AG09309 (cell line): ENCODE results near the gene NECAP2.

Experiments
- DNase-seq: peaks from one replicate; pipeline ENCODE4 v3.0.0-alpha.2; 2010; ENCODE audit warnings: low read depth
- H3K4me3 ChIP-seq: 2 replicates; pipeline ENCODE4 v1.5.1; 2011; ENCODE audit warnings: mild to moderate bottlenecking, low read depth, low read length, moderate library complexity; ENCODE audit not compliant: control insufficient read depth
- CTCF ChIP-seq: IDR thresholded peaks from 2 replicates; pipeline ENCODE4 v1.5.1; 2011; ENCODE audit warnings: mild to moderate bottlenecking, low read depth, low read length, inconsistent platforms; ENCODE audit not compliant: insufficient read depth, control insufficient read depth; ENCODE audit errors: missing control alignments

Gene NECAP2

GRCh38 chr1:16397120-16397519, 43.4 kb upstream of the NECAP2 start:
- no peak for TF ChIP-seq CTCF
- no peak overlapping the region for H3K4me3 ChIP-seq
- no peak for DNase-seq

GRCh38 chr1:16398371-16398953, 42.1 kb upstream of the NECAP2 start:
- no peak overlapping the region for H3K4me3 ChIP-seq
- DNase-seq, result no peak
- TF ChIP-seq CTCF, result no peak

GRCh38 chr1:16402742-16403141, 37.8 kb upstream of the NECAP2 start:
- DNase-seq, result no peak
- TF ChIP-seq CTCF, result no peak
- H3K4me3 ChIP-seq, result no peak overlapping the region

GRCh38 chr1:16405441-16405840, 35.1 kb upstream of the NECAP2 start:
- TF ChIP-seq CTCF, result no peak
- H3K4me3 ChIP-seq, result no peak overlapping the region
- no peak for DNase-seq

- DNase-seq, result no peak
- no peak for TF ChIP-seq CTCF
- H3K4me3 ChIP-seq, result no peak overlapping the region
Observed at GRCh38 chr1:16406868-16407267, 33.7 kb upstream of the NECAP2 start.

- no peak for TF ChIP-seq CTCF
- DNase-seq, result no peak
Observed at GRCh38 chr1:16409536-16410152, 30.9 kb upstream of the NECAP2 start.

More at GRCh38 chr1:16409536-16410152, 30.9 kb upstream of the NECAP2 start:
- no peak overlapping the region for H3K4me3 ChIP-seq
